LNCAP (cell line): ENCODE results near the gene DNER.

Source experiments
- CTCF ChIP-seq: fragments of 450-650 bp; IDR thresholded peaks from 2 replicates; pipeline ENCODE4 v1.5.1; 2017; ENCODE audit warnings: mild to moderate bottlenecking

DNER gene

GRCh38 chr2:229363185-229363814 lies 351.1 kb downstream of the DNER start:
- TF ChIP-seq CTCF: no peak

- TF ChIP-seq CTCF: no peak
Observed at GRCh38 chr2:229350883-229351282, 363.5 kb downstream of the DNER start.

- TF ChIP-seq CTCF: no peak
Observed at GRCh38 chr2:229350117-229350805, 364.1 kb downstream of the DNER start.

- TF ChIP-seq CTCF: no peak
Observed at GRCh38 chr2:229348128-229348527, 366.2 kb downstream of the DNER start.

GRCh38 chr2:229346816-229347540 lies 367.4 kb downstream of the DNER start:
- TF ChIP-seq CTCF: no peak

- TF ChIP-seq CTCF: no peak
Observed at GRCh38 chr2:229344955-229345354, 369.4 kb downstream of the DNER start.

GRCh38 chr2:229344151-229344551 lies 370.2 kb downstream of the DNER start:
- no peak for TF ChIP-seq CTCF
